Anterior cingulate cortex (tissue), 58 donors: ENCODE measurements around the gene SHMT2.

Experiments used
- DNase-seq, 58 donors: peaks; one replicate each; lab custom pipeline; 2025; lab: John Stamatoyannopoulos, UW

SHMT2 gene

GRCh38 chr12:57196439-57196838 lies 33.1 kb upstream of the SHMT2 start:
- peak in 12 of 58 donors; percentile 9 to 63 (median 22) for DNase-seq

GRCh38 chr12:57196956-57197355 lies 32.6 kb upstream of the SHMT2 start:
- DNase-seq: no peak

DNA sequence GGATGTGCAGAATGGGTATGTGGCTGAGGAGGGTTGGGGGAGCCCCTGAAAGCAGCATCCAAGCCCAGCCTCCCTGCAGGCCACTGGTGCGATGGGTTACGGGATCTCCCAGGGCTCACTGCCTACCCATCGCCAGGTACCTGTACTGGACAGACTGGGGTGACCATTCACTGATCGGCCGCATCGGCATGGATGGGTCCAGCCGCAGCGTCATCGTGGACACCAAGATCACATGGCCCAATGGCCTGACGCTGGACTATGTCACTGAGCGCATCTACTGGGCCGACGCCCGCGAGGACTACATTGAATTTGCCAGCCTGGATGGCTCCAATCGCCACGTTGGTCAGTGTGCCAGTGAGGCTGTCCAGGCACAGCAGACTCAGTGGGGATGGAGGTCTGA lies 31.2 kb upstream of the SHMT2 start:
- DNase-seq: no peak

- no peak for DNase-seq
Measured at GRCh38 chr12:57199191-57199590, 30.3 kb upstream of the SHMT2 start.

DNA sequence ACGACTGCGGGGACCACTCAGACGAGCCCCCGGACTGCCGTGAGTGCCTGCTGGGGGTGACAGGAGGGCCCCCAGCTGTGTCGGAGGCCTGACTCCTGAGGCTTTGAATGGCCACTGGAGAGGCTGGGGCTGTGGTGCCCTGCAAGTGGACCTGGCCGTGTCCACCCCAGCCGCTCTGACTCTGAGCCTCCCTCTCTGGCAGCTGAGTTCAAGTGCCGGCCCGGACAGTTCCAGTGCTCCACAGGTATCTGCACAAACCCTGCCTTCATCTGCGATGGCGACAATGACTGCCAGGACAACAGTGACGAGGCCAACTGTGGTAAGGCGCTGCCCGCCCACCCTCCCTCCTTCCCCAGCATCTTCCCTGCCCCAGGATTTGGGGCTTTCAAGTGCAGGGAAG lies 29.0 kb upstream of the SHMT2 start:
- no peak for DNase-seq

- peak in 1 of 58 donors; percentile 2 for DNase-seq
Measured at GRCh38 chr12:57201219-57201618, 28.3 kb upstream of the SHMT2 start.

- DNase-seq: no peak
Measured at GRCh38 chr12:57201631-57202030, 27.9 kb upstream of the SHMT2 start.

DNA sequence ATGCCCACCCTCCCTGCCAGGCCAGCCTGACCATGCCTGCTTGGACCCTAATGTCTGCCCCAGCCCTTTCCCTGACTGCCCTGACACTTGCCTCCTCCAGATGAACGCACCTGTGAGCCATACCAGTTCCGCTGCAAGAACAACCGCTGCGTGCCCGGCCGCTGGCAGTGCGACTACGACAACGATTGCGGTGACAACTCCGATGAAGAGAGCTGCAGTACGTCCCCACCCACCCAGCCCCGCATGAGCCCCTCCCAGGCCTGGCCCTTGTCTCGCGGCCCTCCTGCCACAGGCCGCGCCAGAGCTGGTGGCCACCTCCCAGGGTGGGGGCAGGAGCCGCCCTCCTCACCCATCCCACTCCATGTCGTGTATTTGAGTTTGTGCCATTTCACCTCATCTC lies 27.2 kb upstream of the SHMT2 start:
- no peak for DNase-seq

DNA sequence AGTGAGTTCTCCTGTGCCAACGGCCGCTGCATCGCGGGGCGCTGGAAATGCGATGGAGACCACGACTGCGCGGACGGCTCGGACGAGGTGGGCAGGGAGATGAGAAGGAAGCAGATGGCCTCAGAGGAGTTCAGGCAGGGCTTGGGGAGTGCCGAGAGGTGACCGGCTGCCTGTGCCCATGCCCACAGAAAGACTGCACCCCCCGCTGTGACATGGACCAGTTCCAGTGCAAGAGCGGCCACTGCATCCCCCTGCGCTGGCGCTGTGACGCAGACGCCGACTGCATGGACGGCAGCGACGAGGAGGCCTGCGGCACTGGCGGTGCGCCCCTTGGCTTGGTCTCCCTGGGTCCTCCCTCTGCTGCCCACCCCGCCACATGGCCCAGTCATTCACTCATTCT lies 26.3 kb upstream of the SHMT2 start:
- DNase-seq: no peak

- no peak for DNase-seq
Measured at GRCh38 chr12:57203791-57204190, 25.7 kb upstream of the SHMT2 start.

DNA sequence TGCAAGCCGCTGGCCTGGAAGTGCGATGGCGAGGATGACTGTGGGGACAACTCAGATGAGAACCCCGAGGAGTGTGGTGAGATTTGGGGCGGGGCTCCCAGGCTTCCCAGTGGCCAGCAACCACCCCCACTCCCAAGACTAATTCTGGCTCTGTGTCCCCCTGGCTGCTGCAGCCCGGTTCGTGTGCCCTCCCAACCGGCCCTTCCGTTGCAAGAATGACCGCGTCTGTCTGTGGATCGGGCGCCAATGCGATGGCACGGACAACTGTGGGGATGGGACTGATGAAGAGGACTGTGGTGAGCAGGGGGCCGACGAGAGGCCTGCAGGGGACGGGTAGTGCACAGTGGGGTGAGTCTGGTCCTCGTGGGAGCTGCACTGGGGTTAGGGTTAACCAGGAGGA lies 25.1 kb upstream of the SHMT2 start:
- no peak for DNase-seq

GRCh38 chr12:57205186-57205585 lies 24.3 kb upstream of the SHMT2 start:
- no peak for DNase-seq

DNA sequence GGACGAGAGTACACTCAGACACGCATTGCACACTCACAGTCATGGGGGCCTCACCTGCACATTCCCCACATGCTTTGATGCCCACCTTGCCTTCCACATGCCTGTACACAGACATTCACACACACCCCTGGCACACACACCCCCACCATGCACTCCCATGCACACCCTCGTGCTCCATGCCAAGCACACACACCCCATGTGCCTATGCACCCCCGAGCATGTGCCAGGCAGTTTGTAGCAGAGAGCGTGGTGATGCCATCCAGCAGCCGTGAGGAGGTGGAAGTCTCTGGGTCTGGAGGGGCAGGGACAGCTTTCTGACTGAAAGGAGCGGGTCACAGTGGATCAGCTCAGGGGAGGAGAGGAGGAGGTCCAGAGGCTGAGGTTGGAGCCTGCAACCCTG lies 23.6 kb upstream of the SHMT2 start:
- DNase-seq: no peak

GRCh38 chr12:57207731-57208630 lies 21.5 kb upstream of the SHMT2 start:
- peak in 6 of 58 donors; percentile 5 to 23 (median 10) for DNase-seq

- DNase-seq: peak in 51 of 58 donors; percentile 13 to 81 (median 41)
Measured at GRCh38 chr12:57208631-57209282, 20.8 kb upstream of the SHMT2 start.

GRCh38 chr12:57209916-57210315 lies 19.6 kb upstream of the SHMT2 start:
- no peak for DNase-seq

DNA sequence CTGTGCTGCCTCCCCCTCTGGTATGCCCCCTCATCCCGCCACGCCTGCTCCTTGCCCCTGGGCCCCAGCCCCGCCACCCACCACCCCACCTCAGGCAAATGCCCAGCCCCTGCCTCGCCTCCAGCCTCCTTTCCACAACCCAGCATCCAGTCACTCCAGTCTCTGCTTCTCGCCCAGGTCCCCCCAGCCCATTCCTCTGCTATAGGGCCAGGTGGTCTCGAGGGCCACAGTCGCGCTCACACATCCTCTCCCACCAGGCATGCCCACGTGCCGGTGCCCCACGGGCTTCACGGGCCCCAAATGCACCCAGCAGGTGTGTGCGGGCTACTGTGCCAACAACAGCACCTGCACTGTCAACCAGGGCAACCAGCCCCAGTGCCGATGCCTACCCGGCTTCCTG lies 19.1 kb upstream of the SHMT2 start:
- DNase-seq: no peak

DNA sequence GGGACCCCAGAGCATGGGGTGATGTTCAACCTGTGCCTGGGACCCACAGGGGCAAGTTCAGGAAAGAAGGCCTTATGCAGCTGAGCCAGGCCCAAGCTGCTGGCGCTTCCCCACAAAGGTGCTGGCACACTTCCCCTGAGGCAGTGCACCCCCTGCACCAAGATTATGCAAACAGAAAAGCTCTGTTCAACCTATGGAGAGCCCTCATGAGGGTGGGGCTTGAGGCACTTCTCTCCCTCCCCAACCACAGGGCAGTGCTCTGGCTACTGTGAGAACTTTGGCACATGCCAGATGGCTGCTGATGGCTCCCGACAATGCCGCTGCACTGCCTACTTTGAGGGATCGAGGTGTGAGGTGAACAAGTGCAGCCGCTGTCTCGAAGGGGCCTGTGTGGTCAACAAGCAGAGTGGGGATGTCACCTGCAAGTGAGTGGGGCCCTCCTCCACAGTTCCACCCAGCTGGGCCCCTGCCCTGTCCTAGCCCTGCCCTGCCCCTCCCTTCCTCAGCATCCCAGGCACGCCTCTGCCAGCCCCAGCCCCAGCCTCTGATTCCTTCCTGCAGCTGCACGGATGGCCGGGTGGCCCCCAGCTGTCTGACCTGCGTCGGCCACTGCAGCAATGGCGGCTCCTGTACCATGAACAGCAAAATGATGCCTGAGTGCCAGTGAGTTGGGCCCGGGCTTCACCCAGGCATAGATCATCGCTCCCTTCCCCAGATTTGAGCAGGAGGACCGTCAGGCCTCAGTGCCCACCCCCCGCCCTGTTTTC lies 18.4 kb upstream of the SHMT2 start:
- DNase-seq: no peak

- DNase-seq: no peak
Measured at GRCh38 chr12:57211791-57212700, 17.5 kb upstream of the SHMT2 start.

DNA sequence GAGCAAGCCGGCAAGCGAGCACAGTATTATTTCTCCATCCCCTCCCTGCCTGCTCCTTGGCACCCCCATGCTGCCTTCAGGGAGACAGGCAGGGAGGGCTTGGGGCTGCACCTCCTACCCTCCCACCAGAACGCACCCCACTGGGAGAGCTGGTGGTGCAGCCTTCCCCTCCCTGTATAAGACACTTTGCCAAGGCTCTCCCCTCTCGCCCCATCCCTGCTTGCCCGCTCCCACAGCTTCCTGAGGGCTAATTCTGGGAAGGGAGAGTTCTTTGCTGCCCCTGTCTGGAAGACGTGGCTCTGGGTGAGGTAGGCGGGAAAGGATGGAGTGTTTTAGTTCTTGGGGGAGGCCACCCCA lies 16.8 kb upstream of the SHMT2 start:
- peak in 1 of 58 donors; percentile 18 for DNase-seq
